Keratinocyte (primary cell): ENCODE data around the gene CABP4. TPM values are rescaled to one million over a fixed set of nuclear protein-coding genes. Genes with fewer than 3 reads are reported as not detected.
"Not testable (repeated sequence)": the region's sequence is repeated elsewhere in the genome, so short reads cannot be mapped to it uniquely, and the experiment has no call there.

Experiments
- DNase-seq: peaks from one replicate; pipeline ENCODE4 v3.0.0-alpha.2; 2011; ENCODE audit warnings: low read depth, missing footprints, low spot score
- FAIRE-seq: peaks from 2 replicates; lab custom pipeline; 2011; peaks lifted over from hg19 to GRCh38; lab: Jason Lieb, UNC
- H2AFZ ChIP-seq: 2 replicates; pipeline ENCODE4 v1.6.0; 2012; ENCODE audit warnings: low read length, control low read depth, inconsistent platforms; ENCODE audit not compliant: control insufficient read depth
- H3K27ac ChIP-seq: 2 replicates; pipeline ENCODE4 v1.5.1; 2011; ENCODE audit warnings: low read length; ENCODE audit not compliant: control insufficient read depth, insufficient read depth
- H3K27me3 ChIP-seq: 3 replicates; pipeline ENCODE4 v1.6.0; 2011; ENCODE audit warnings: low read length; ENCODE audit not compliant: control insufficient read depth, insufficient read depth; ENCODE audit errors: extremely low read depth
- H3K36me3 ChIP-seq, 2 experiments: 2 replicates in 1 of 2; 3 replicates in 1 of 2; pipeline ENCODE4 v1.5.1; 2011; ENCODE audit warnings: low read length in 2 of 2, mild to moderate bottlenecking in 1 of 2; ENCODE audit not compliant: control insufficient read depth in 2 of 2, insufficient read depth in 2 of 2; ENCODE audit errors: extremely low read depth in 1 of 2
- H3K4me1 ChIP-seq: 3 replicates; pipeline ENCODE4 v1.5.1; 2011; ENCODE audit warnings: low read length; ENCODE audit not compliant: control insufficient read depth, insufficient read depth; ENCODE audit errors: extremely low read depth
- H3K4me2 ChIP-seq: 3 replicates; pipeline ENCODE4 v1.6.0; 2011; ENCODE audit warnings: low read depth, low read length; ENCODE audit not compliant: control insufficient read depth, insufficient read depth; ENCODE audit errors: extremely low read depth
- H3K4me3 ChIP-seq, 3 experiments: fragments of 200-600 bp in 1 of 3; sonication (generic) in 1 of 3; 2 replicates in 2 of 3; 3 replicates in 1 of 3; pipeline ENCODE4 v1.5.1; 2011 to 2016; ENCODE audit warnings: low read length in 3 of 3, mild to moderate bottlenecking in 3 of 3, control low read depth in 2 of 3, inconsistent platforms in 1 of 3, low read depth in 1 of 3, mixed read lengths in 1 of 3, mixed run types in 1 of 3, moderate library complexity in 1 of 3; ENCODE audit not compliant: control insufficient read depth in 2 of 3, insufficient read depth in 2 of 3; ENCODE audit errors: extremely low read depth in 1 of 3
- H3K79me2 ChIP-seq: 2 replicates; pipeline ENCODE4 v1.6.0; 2012; ENCODE audit warnings: low read length; ENCODE audit not compliant: control insufficient read depth, insufficient read depth
- H3K9ac ChIP-seq: 3 replicates; pipeline ENCODE4 v1.6.0; 2011; ENCODE audit warnings: low read length; ENCODE audit not compliant: control insufficient read depth, insufficient read depth; ENCODE audit errors: extremely low read depth
- H3K9me1 ChIP-seq: 3 replicates; pipeline ENCODE4 v1.6.0; 2011; ENCODE audit warnings: low read length; ENCODE audit not compliant: control insufficient read depth, insufficient read depth; ENCODE audit errors: extremely low read depth
- H3K9me3 ChIP-seq: 2 replicates; pipeline ENCODE4 v1.5.1; 2012; ENCODE audit warnings: low read depth, low read length; ENCODE audit not compliant: control insufficient read depth
- H4K20me1 ChIP-seq: 3 replicates; pipeline ENCODE4 v1.6.0; 2011; ENCODE audit warnings: low read length; ENCODE audit not compliant: control insufficient read depth, insufficient read depth; ENCODE audit errors: extremely low read depth
- CTCF ChIP-seq, 3 experiments: IDR thresholded peaks in 1 of 3; conservative IDR thresholded peaks in 1 of 3; optimal IDR thresholded peaks in 1 of 3; 2 replicates in 2 of 3; 3 replicates in 1 of 3; pipeline versions ENCODE3 to v1.5.1; 2011; ENCODE audit warnings: low read length in 3 of 3, mild to moderate bottlenecking in 3 of 3, moderate library complexity in 2 of 3, control low read depth in 1 of 3, inconsistent platforms in 1 of 3; ENCODE audit not compliant: insufficient read depth in 2 of 3; ENCODE audit errors: extremely low read depth in 1 of 3
- EZH2 ChIP-seq: IDR thresholded peaks from one replicate; pipeline ENCODE4 v1.6.1; 2012; ENCODE audit warnings: inconsistent platforms, mild to moderate bottlenecking, low read length, moderate library complexity
- dilution Hi-C: fragments of 300-500 bp; cut with MboI; formaldehyde crosslinking; loops from one replicate; pipeline ENCODE4 v1.7.0; 2020; ENCODE audit warnings: low sequenced_read_pairs; ENCODE audit not compliant: extremely low pct_ligation_motif_present
- polyA plus RNA-seq, 5 experiments: library from polyadenylated mRNA; depleted of rRNA in 3 of 5; stranded (reverse) in 3 of 5; stranded (forward) in 1 of 5; unstranded in 1 of 5; fragments of >200 nt; gene quantifications; 1 replicate in 1 of 5; 2 replicates in 3 of 5; 3 replicates in 1 of 5; pipeline versions ENCODE4 v1.2.1 to v1.2.3, GENCODE V29; 2011 to 2012; ENCODE audit warnings: missing spikeins in 2 of 5, low read depth in 1 of 5, low replicate concordance in 1 of 5

The CABP4 gene
- polyA plus RNA-seq, 1 donor (not counting 4 experiments of a cell fraction or from before 2014, with no cell fraction given) = not detected

- H3K27ac ChIP-seq = no peak overlapping the region
- DNase-seq (no peak), FAIRE-seq (no peak)
- no peaks in the 10 kb centered on the region for H3K9me1 ChIP-seq
- no peak for TF ChIP-seq EZH2
- no peak for TF ChIP-seq CTCF (optimal IDR thresholded peaks at IDR 0.05 in 1 of 3, IDR thresholded peaks at IDR 0.05 in 1 of 3, conservative IDR thresholded peaks at IDR 0.05 in 1 of 3; ENCODE audit: extremely low read depth in 1 of 3, insufficient read depth in 2 of 3, low read length in 3 of 3)
- H3K27me3 ChIP-seq = no peaks in the 10 kb centered on the region
- H3K9ac ChIP-seq = no peak overlapping the region
- H3K9me3 ChIP-seq = no peaks in the 10 kb centered on the region
- no peaks in the 10 kb centered on the region for H4K20me1 ChIP-seq
- dilution Hi-C loops = no loop called here
- no peaks in the 10 kb centered on the region for H3K79me2 ChIP-seq
- H3K4me3 ChIP-seq = no peak overlapping the region
- peaks cover 0 to 5% of the 10 kb centered on the region in 2 experiments for H3K36me3 ChIP-seq
- H3K4me1 ChIP-seq = peaks cover 6% of the 10 kb centered on the region
- no peak overlapping the region for H2AFZ ChIP-seq
- H3K4me2 ChIP-seq = no peak overlapping the region
Measured at GRCh38 chr11:67470337-67471002, 15.3 kb downstream of the CABP4 start.

- Histone ChIP-seq H3K9me3 (no peaks in the 10 kb centered on the region), H3K36me3 (no peaks in the 10 kb centered on the region)
Measured at GRCh38 chr11:67472882-67473281, 17.7 kb downstream of the CABP4 start.

GRCh38 chr11:67476692-67477091 is 21.5 kb downstream of the CABP4 start:
- FAIRE-seq, dilution Hi-C loops, H3K4me2 ChIP-seq: not testable (repeated sequence)

More at GRCh38 chr11:67472882-67473281, 17.7 kb downstream of the CABP4 start:
- DNase-seq (no peak), FAIRE-seq (no peak)
- Histone ChIP-seq H3K27ac (no peak overlapping the region), H3K9me1 (no peaks in the 10 kb centered on the region), H2AFZ (no peak overlapping the region), H3K9ac (no peak overlapping the region), H3K4me3 (no peak overlapping the region), H3K79me2 (no peaks in the 10 kb centered on the region), H3K4me1 (peaks cover under 1% of the 10 kb centered on the region), H3K27me3 (no peaks in the 10 kb centered on the region), H3K4me2 (no peak overlapping the region), H4K20me1 (no peaks in the 10 kb centered on the region)
- TF ChIP-seq EZH2 (no peak), CTCF (optimal IDR thresholded peaks at IDR 0.05 in 1 of 3, IDR thresholded peaks at IDR 0.05 in 1 of 3, conservative IDR thresholded peaks at IDR 0.05 in 1 of 3; ENCODE audit: extremely low read depth in 1 of 3, insufficient read depth in 2 of 3, low read length in 3 of 3) (no peak)
- dilution Hi-C loops = no loop called here

More at GRCh38 chr11:67476692-67477091, 21.5 kb downstream of the CABP4 start:
- H3K27ac ChIP-seq, H4K20me1 ChIP-seq, H3K9me1 ChIP-seq, H2AFZ ChIP-seq, H3K9ac ChIP-seq, H3K79me2 ChIP-seq, DNase-seq, H3K9me3 ChIP-seq, H3K27me3 ChIP-seq, H3K4me1 ChIP-seq, H3K36me3 ChIP-seq, H3K4me3 ChIP-seq: not testable (repeated sequence)
